Measurements from ENCODE around the gene HSD17B14.
"Not testable (repeated sequence)": the region's sequence is repeated elsewhere in the genome, so short reads cannot be mapped to it uniquely, and the experiment has no call there.

Gene HSD17B14

DNA sequence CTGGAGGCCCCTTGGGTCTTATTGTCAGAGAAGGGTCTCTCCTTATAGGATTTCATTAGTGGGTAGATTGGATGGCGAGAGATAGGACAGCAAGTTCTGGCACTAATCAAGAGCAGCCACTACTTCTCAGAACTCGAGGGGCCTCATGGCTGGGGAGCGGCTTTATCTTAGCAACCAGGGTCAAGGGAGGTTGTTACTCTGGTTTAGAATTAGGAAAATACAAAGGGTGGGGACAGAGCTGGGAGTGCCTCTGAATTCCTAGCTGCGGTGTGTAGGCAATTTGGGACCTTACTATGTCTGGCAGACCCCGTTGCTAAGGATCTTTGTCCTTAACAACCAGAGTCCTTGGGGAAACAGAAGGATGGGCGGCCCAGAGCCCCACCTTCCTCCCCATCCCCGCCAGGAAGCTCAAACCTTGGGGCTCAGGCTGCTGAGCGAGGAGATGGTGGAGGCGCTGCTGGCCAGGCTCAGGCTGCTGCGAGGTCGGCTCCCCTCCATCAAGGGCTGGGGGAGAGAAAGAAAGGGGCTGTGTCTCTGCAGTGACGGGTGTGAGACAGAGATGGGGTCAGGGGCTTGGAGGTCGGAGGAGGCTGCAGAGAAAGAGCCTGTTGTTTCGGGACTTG, 30.9 kb upstream of the HSD17B14 start:
- no peak for DNase-seq

GRCh38 chr19:48866692-48867091, 30.4 kb upstream of the HSD17B14 start:
- DNase-seq: no peak

DNA sequence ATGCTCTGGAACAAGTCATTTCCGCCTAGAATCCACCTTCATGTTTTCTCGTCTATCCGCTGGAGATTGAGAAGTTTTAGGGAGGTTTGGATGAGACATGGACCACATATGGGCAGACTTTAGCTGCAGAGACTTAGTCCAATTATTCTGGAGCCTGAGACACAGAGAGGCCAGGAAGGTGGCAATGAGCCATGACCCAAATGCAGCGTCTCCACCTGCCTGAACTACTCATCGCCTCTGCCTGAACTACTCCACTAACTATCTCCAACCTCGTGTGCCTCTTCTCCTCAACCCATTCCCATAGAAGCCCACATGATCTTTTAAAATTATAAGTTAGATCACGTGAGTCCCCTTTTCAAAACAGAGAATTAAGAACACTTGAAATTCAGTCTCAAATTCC, 26.5 kb upstream of the HSD17B14 start:
- DNase-seq: no peak

GRCh38 chr19:48861313-48861712, 25.0 kb upstream of the HSD17B14 start:
- DNase-seq: no peak

- no peak for DNase-seq
Observed at GRCh38 chr19:48859711-48860572, 23.7 kb upstream of the HSD17B14 start.

- peak; percentile 76 to 78 for DNase-seq
Observed at GRCh38 chr19:48858984-48859710, 22.9 kb upstream of the HSD17B14 start.

DNA sequence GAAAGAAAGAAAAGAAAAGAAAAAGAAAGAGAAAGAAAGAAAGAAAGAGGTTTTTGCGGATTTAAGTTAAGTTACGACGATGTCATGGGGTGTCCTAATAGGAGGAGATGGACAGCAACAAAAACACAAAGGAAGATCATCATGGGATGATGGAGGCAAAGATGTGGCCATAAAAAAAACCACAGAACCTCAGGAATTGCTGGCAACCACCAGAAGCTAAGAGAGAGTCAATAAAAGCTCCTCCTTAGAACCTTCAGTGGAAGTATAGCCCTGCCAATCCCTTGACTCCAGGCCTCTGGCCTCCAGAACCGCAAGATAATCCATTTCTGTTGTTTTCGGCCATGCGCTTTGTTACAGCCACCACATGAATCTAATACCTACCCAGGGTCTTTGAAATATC, 20.6 kb upstream of the HSD17B14 start:
- DNase-seq: no peak

DNA sequence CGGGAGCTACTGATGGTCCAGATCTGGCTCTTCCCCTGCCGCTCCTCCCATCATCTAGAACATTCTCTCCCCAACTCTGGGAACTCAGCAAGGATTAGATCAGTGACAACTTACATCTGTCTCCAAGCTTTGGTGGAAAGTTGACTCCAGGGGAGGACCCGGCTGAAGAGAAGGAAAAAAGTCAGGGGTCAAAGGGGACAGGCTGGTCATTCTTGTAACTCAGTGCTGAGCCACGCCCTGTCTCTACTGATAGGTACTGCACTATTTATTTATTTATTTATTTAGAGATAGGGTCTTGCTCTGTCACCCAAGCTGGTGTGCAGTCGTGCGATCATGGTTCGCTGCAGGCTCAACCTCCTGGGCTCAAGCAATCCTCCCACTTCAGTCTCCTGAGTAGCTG, 17.8 kb upstream of the HSD17B14 start:
- no peak for DNase-seq

DNA sequence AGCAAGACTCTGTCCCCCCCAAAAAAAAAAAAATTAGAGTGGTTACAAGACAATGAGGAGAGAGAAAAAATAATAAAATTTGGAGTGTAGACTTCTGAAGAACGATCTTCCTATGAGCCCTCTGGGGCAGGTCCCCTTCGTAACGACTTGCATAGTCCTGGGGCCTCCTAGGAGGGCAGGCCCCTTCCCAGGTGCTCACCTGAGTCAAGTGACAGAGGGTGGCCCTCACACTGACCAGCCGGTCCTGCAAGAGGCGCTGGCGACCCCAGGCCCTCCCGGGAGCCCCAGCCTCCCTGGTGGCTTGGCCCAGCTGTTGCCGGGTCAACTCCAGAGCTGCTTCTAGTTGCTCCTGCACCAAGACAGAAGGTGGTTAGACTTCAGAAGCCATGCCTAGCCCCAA, 17.2 kb upstream of the HSD17B14 start:
- no peak for DNase-seq

GRCh38 chr19:48852292-48852691, 16.0 kb upstream of the HSD17B14 start:
- DNase-seq: no peak

GRCh38 chr19:48846659-48847058, 10.4 kb upstream of the HSD17B14 start:
- DNase-seq: not testable (repeated sequence)

DNA sequence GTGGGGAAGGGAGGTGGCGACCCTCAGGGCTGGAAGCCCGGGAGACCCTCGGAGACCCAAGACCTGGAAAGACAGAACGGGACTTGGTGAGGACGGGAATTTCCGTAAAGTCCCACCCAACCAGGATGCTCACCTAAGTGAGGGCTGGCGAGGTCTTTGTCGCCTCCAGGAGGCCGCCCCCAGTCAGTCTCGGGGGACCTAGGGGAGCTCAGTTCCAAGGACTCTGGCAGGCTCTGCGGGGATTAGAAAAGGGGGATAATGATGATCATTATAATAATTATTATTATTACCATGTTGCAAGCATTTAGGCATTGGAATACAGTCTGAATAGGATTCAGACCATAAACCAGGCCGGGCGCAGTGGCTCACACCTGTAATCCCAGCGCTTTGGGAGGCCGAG, 9.1 kb upstream of the HSD17B14 start:
- DNase-seq: no peak

- no peak for DNase-seq
Observed at GRCh38 chr19:48844472-48844871, 8.2 kb upstream of the HSD17B14 start.

DNA sequence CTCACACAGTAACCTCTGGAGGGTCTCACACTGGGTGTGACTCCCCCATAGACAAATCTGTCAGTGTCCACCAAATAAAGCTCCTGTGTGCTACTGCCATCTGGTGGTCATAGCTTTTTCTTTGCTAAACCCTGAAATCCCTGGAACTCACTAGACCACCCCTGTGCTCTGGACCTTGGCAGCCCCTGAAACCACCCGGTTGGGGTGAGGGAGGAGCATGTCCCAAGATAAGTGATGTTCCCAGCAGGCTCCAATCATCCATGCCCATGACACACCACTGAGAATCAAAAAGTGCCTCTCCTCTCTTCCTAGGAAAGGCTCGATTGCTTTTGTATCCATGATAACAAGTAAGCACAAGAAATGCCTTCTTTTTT, 6.5 kb upstream of the HSD17B14 start:
- DNase-seq: peak; percentile 27 to 64

DNA sequence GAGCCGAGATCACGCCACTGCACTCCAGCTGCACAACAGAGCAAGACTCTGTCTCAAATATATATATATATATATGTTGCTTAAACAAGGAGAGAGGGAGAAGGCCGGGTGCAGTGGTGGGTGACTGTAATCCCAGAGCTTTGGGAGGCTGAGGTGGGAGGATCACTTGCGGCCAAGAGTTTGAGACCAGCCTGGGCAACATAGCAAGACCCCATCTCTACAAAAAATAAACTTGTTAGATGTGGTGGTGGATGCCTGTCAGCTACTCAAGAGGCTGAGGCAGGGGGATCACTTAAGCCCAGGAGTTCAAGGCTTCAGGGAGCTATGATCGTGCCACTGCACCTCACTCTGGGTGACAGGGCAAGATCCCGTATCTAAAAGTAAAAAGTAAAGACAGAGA, 5.3 kb upstream of the HSD17B14 start:
- DNase-seq: no peak

- no peak for DNase-seq
Observed at GRCh38 chr19:48841047-48841446, 4.8 kb upstream of the HSD17B14 start.

GRCh38 chr19:48837687-48838086, 1.4 kb upstream of the HSD17B14 start:
- no peak for DNase-seq

- peak; percentile 63 to 65 for DNase-seq
Observed at GRCh38 chr19:48837051-48837524, 797 bp upstream of the HSD17B14 start.

GRCh38 chr19:48835734-48836088, 580 bp downstream of the HSD17B14 start:
- DNase-seq: peak; percentile 91 to 96

GRCh38 chr19:48833977-48834376, 2.3 kb downstream of the HSD17B14 start:
- no peak for DNase-seq

DNA sequence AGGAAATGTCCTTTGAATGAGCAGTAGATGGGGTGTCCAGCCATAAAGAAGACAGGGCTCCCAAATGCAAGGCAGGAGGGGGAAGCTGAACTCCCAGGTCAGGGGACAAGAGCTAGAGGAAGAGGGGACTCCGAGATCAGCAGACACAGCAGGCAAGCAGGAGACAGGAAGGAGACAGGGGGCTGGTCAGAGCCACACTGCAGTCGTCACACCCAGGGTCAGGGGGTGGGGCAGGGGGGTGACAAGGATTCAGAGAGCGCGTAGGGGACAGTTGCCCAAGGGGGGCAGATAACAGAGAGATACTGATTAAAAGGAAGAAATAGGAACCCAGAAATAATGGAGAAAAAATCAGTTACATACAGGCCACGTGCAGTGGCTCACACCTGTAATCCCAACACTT, 3.2 kb downstream of the HSD17B14 start:
- no peak for DNase-seq

- DNase-seq: no peak
Observed at GRCh38 chr19:48830965-48831364, 5.3 kb downstream of the HSD17B14 start.

- DNase-seq: no peak
Observed at GRCh38 chr19:48830088-48830487, 6.2 kb downstream of the HSD17B14 start.

- no peak for DNase-seq
Observed at GRCh38 chr19:48826606-48827020, 9.7 kb downstream of the HSD17B14 start.
